ENCODE data around the gene FSTL4. TPM values are rescaled to one million over a fixed set of nuclear protein-coding genes. Genes with fewer than 3 reads are reported as not detected.
A peak's percentile ranks its signal among the peaks of the same experiment; 100 is the strongest.

Gene FSTL4
- total RNA-seq, 4 donors from 2014 or later, result 0.22 to 0.47 (median 0.27) TPM; not detected in 1

- H3K9me3 ChIP-seq, result no peaks in the 10 kb centered on the region
- peaks cover 98% of the 10 kb centered on the region for H3K27me3 ChIP-seq
- 0% methylated on average over 8 of the region's 91 CpGs; no CpG with 5 or more reads in 1 of the 2 donors for WGBS, 2 donors (ENCODE audit: low coverage in 1 of 2)
- H3K36me3 ChIP-seq, result no peaks in the 10 kb centered on the region
- peak overlapping the region in 1 of 2 donors; percentile 50 for H3K4me3 ChIP-seq
- peaks cover 3 to 25% (median 15%) of the 10 kb centered on the region in 3 donors for H3K4me1 ChIP-seq
- TF ChIP-seq EP300 (IDR thresholded peaks at IDR 0.05) (no peak), POLR2AphosphoS5 (IDR thresholded peaks at IDR 0.05) (no peak), POLR2A (IDR thresholded peaks at IDR 0.05) (no peak), CTCF (IDR thresholded peaks at IDR 0.05) (no peak)
- no peak for ATAC-seq
- H3K27ac ChIP-seq, result no peak overlapping the region
Measured at GRCh38 chr5:133611357-133612248, 738 bp downstream of the FSTL4 start.

- peaks cover 3 to 25% (median 15%) of the 10 kb centered on the region in 3 donors for H3K4me1 ChIP-seq
- H3K9me3 ChIP-seq, result no peaks in the 10 kb centered on the region
- H3K36me3 ChIP-seq, result no peaks in the 10 kb centered on the region
- no peak for TF ChIP-seq POLR2A (IDR thresholded peaks at IDR 0.05)
- peak in 2 of 4 experiments; percentile 38 to 58 for TF ChIP-seq CTCF (IDR thresholded peaks at IDR 0.05)
- H3K27me3 ChIP-seq, result peaks cover 90% of the 10 kb centered on the region
- ATAC-seq, result peak; percentile 72
- 23 to 33% methylated on average over 5 to 8 of the region's 57 CpGs for WGBS, 2 donors (ENCODE audit: low coverage in 1 of 2)
- H3K27ac ChIP-seq, result no peak overlapping the region
- H3K4me3 ChIP-seq, result peak overlapping the region in 1 of 2 donors; percentile 50
Measured at GRCh38 chr5:133610489-133611356, 1.6 kb downstream of the FSTL4 start.

GRCh38 chr5:133607451-133607850 lies 4.9 kb downstream of the FSTL4 start:
- H3K4me3 ChIP-seq, result no peak overlapping the region
- H3K27me3 ChIP-seq, result peaks cover 59% of the 10 kb centered on the region
- peaks cover 3 to 20% (median 15%) of the 10 kb centered on the region in 3 donors for H3K4me1 ChIP-seq
- 33 to 83% methylated on average over 3 of the region's 6 CpGs for WGBS, 2 donors (ENCODE audit: low coverage in 1 of 2)
- no peak for ATAC-seq
- no peak overlapping the region for H3K27ac ChIP-seq
- no peaks in the 10 kb centered on the region for H3K9me3 ChIP-seq
- no peaks in the 10 kb centered on the region for H3K36me3 ChIP-seq
- TF ChIP-seq POLR2AphosphoS5 (IDR thresholded peaks at IDR 0.05) (no peak), CTCF (IDR thresholded peaks at IDR 0.05) (no peak), EP300 (IDR thresholded peaks at IDR 0.05) (no peak), POLR2A (IDR thresholded peaks at IDR 0.05) (no peak)

- TF ChIP-seq POLR2A (IDR thresholded peaks at IDR 0.05) (no peak), CTCF (IDR thresholded peaks at IDR 0.05) (no peak), EP300 (IDR thresholded peaks at IDR 0.05) (no peak), POLR2AphosphoS5 (IDR thresholded peaks at IDR 0.05) (no peak)
- Histone ChIP-seq H3K36me3 (no peaks in the 10 kb centered on the region), H3K4me1 (peaks cover under 1 to 14% (median 10%) of the 10 kb centered on the region in 3 donors), H3K9me3 (no peaks in the 10 kb centered on the region), H3K27ac (no peak overlapping the region), H3K27me3 (peaks cover 53% of the 10 kb centered on the region), H3K4me3 (no peak overlapping the region)
- ATAC-seq, result no peak
- 90 to 93% methylated on average over 2 of the region's 2 CpGs for WGBS, 2 donors (ENCODE audit: low coverage in 1 of 2)
Measured at GRCh38 chr5:133606835-133607234, 5.5 kb downstream of the FSTL4 start.
